Fibroblast of villous mesenchyme (primary cell): ENCODE measurements around the gene MRPL51. TPM values are rescaled to one million over a fixed set of nuclear protein-coding genes. Genes with fewer than 3 reads are reported as not detected.

Experiments used
- DNase-seq: peaks from one replicate; pipeline ENCODE4 v3.0.0-alpha.2; 2010; ENCODE audit warnings: low read depth
- H3K4me3 ChIP-seq: 2 replicates; pipeline ENCODE4 v1.5.1; 2011; ENCODE audit warnings: low read depth, mild to moderate bottlenecking, low read length
- total RNA-seq: library from RNA; depleted of rRNA; stranded (reverse); fragments of >200 nt; gene quantifications from 2 replicates; pipeline ENCODE4 v1.2.3, GENCODE V29; 2012
- TF ChIP-seq, protein P1 (sequence below): IDR thresholded peaks from 2 replicates; pipeline ENCODE4 v1.5.1; 2012; ENCODE audit warnings: low read depth, mild to moderate bottlenecking, low read length; ENCODE audit not compliant: insufficient read depth

Gene MRPL51
- total RNA-seq, 1 donor, result 86.8 TPM

DNA sequence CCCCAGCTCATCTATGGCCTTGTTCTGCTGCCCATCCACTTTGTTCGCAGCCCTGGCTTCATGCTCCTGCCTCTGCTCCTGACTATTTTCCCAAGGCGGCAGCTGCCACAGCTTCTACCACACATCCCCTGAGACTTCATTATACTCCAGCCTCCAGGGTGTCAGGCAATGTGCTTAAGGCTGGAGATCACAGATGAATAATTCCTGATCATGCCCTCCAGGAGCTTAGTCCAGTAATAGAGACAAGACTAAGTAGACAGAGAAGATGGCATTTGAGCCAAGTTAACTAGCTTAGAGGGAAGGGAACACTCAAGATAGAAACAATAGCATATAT is 34.1 kb downstream of the MRPL51 start:
- no peak for DNase-seq
- TF ChIP-seq, protein P1, sequence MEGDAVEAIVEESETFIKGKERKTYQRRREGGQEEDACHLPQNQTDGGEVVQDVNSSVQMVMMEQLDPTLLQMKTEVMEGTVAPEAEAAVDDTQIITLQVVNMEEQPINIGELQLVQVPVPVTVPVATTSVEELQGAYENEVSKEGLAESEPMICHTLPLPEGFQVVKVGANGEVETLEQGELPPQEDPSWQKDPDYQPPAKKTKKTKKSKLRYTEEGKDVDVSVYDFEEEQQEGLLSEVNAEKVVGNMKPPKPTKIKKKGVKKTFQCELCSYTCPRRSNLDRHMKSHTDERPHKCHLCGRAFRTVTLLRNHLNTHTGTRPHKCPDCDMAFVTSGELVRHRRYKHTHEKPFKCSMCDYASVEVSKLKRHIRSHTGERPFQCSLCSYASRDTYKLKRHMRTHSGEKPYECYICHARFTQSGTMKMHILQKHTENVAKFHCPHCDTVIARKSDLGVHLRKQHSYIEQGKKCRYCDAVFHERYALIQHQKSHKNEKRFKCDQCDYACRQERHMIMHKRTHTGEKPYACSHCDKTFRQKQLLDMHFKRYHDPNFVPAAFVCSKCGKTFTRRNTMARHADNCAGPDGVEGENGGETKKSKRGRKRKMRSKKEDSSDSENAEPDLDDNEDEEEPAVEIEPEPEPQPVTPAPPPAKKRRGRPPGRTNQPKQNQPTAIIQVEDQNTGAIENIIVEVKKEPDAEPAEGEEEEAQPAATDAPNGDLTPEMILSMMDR, result no peak
- no peak overlapping the region for H3K4me3 ChIP-seq

- TF ChIP-seq, protein P1, result no peak
- no peak overlapping the region for H3K4me3 ChIP-seq
- DNase-seq, result no peak
Measured at GRCh38 chr12:6458281-6459003, 34.6 kb downstream of the MRPL51 start.

- no peak overlapping the region for H3K4me3 ChIP-seq
- TF ChIP-seq, protein P1, result no peak
- DNase-seq, result no peak
Measured at GRCh38 chr12:6457220-6457945, 35.7 kb downstream of the MRPL51 start.

GRCh38 chr12:6452944-6453630 is 40.0 kb downstream of the MRPL51 start:
- H3K4me3 ChIP-seq, result peak overlapping the region; percentile 81
- TF ChIP-seq, protein P1, result no peak
- no peak for DNase-seq

GRCh38 chr12:6452245-6452943 is 40.7 kb downstream of the MRPL51 start:
- TF ChIP-seq, protein P1, result no peak
- peak overlapping the region; percentile 81 for H3K4me3 ChIP-seq
- DNase-seq, result no peak

DNA sequence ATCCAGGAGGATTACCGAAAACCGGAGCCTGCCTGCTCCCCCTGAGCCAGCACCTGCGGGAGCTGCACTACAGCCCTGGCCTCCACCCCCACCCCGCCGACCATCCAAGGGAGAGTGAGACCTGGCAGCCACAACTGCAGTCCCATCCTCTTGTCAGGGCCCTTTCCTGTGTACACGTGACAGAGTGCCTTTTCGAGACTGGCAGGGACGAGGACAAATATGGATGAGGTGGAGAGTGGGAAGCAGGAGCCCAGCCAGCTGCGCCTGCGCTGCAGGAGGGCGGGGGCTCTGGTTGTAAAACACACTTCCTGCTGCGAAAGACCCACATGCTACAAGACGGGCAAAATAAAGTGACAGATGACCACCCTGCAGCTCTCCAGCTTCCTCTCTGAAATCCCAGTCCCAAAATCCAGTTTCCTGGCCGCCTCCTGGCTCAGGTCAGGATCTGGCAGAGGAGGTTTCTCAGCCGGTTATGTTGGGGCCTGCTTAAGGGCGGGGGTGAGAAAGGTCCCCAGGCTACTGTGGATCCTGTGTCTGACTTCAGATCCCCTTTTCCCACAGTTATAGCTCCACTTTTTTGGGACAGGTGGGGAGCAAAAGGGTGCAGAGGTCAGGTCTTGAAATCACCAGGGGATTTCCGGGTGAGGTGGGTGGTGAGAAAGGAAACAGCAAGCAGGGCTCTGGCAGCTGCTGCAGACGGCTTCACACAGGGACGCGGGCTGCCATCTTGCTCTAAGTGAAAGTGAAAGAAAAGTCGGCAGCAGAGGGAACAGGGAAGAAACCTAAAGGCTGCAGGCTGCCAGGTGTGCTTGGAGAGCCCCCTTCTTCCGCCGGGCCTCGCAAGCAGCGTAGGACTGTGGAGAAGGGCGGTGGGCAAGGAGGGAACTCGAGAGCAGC is 41.5 kb downstream of the MRPL51 start, which contains the start of gene TAPBPL:
TSS of gene TAPBPL (plus strand) at position 695 of the 897 bp plus-strand sequence. CDS start 207 bp downstream, outside the sequence.
- peak within 1 kb of the TSS; percentile 81 for H3K4me3 ChIP-seq
- TF ChIP-seq, protein P1, result no peak
- DNase-seq, result peak; percentile 86
